Esophagus squamous epithelium (tissue), 5 donors: Measurements from ENCODE around the gene RETREG1. TPM values are rescaled to one million over a fixed set of nuclear protein-coding genes. Genes with fewer than 3 reads are reported as not detected.

Source experiments
- DNase-seq: peaks from one replicate; lab custom pipeline; 2025; lab: John Stamatoyannopoulos, UW
- H3K27ac ChIP-seq, 4 donors: fragments of 200-600 bp; sonication (generic); one replicate each; pipeline ENCODE4 v1.5.1; 2016 to 2019; ENCODE audit warnings: mild to moderate bottlenecking in 1 of 4
- H3K27me3 ChIP-seq, 4 donors: fragments of 200-600 bp; sonication (generic); 1 replicate in 3 of 4; 2 replicates in 1 of 4; pipeline versions ENCODE4 v1.5.1 to v1.6.0; 2017 to 2021; ENCODE audit warnings: antibody characterized with exemption in 1 of 4
- H3K36me3 ChIP-seq, 3 donors: fragments of 200-600 bp; sonication (generic); one replicate each; pipeline ENCODE4 v1.5.1; 2016 to 2019
- H3K4me1 ChIP-seq, 3 donors: fragments of 200-600 bp; sonication (generic); one replicate each; pipeline ENCODE4 v1.5.1; 2017 to 2019
- H3K4me3 ChIP-seq, 4 donors: fragments of 200-600 bp; sonication (generic); 1 replicate in 3 of 4; 2 replicates in 1 of 4; pipeline ENCODE4 v1.5.1; 2016 to 2019; ENCODE audit warnings: mild to moderate bottlenecking in 2 of 4, moderate library complexity in 1 of 4
- H3K9me3 ChIP-seq, 3 donors: fragments of 200-600 bp; sonication (generic); one replicate each; pipeline ENCODE4 v1.5.1; 2016 to 2019
- POLR2A ChIP-seq, 4 donors: fragments of 450-650 bp; IDR thresholded peaks; one replicate each; pipeline ENCODE4 v1.6.1; 2017; ENCODE audit warnings: antibody characterized with exemption in 4 of 4, mild to moderate bottlenecking in 4 of 4, moderate library complexity in 3 of 4
- WGBS, 2 donors: methylation state at CpG; one replicate each; pipeline ENCODE4 v1.1.5; 2018; 5-methylcytosine and 5-hydroxymethylcytosine counted together
- intact Hi-C: fragments of 100-400 bp; cut with DNase I; formaldehyde crosslinking; loops from one replicate; pipeline ENCODE4 v1.15.0; 2022
- total RNA-seq, 4 donors: library from RNA; depleted of rRNA; stranded (reverse); fragments of >200 nt; gene quantifications; one replicate each; pipeline ENCODE4 v1.1.0, GENCODE V29; 2016
- TF ChIP-seq, protein P1 (sequence below), 6 experiments: fragments of 450-650 bp in 4 of 6; fragments of 200-600 bp in 2 of 6; sonication (generic) in 2 of 6; IDR thresholded peaks; one replicate each; pipeline ENCODE4 v1.5.1; 2016 to 2019; ENCODE audit warnings: antibody characterized with exemption in 6 of 6, mild to moderate bottlenecking in 4 of 6, moderate library complexity in 4 of 6
- donor health status: DM: yes; HTN: yes; CAD: no.

RETREG1 gene
- total RNA-seq, 4 donors from 2014 or later = 0.68 to 6.1 (median 3.9) TPM

DNA sequence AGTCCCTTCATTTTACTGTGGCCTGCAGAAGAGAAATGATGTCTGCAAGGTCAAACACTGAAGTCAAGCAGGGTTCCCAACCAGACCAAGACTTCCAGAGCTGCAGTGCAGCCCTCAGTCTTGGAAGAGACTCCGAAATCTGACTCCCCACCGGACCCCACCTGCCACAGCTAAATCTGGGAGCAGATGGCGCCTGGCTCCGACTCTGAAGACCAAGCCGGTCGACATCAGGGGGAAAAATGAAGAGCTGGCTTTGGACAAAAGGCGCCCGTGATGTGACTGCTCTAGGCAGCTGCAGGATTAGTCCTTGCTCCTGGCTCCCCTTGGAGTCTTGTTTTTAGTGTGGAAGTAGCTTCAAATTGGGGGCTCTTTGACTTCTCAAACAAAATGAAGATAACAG, 78.8 kb downstream of the RETREG1 start:
- no peak for DNase-seq
- intact Hi-C loops = no loop called here
- no peaks in the 10 kb centered on the region for H3K27me3 ChIP-seq
- no peaks in the 10 kb centered on the region for H3K36me3 ChIP-seq
- peak overlapping the region in 2 of 4 donors; percentile 73 to 81 for H3K27ac ChIP-seq
- peaks cover 0 to 37% (median 8%) of the 10 kb centered on the region in 3 donors for H3K4me1 ChIP-seq
- 86 to 98% methylated on average over 6 of the region's 8 CpGs for WGBS, 2 donors
- H3K9me3 ChIP-seq = no peaks in the 10 kb centered on the region
- no peak overlapping the region for H3K4me3 ChIP-seq
- TF ChIP-seq, protein P1, sequence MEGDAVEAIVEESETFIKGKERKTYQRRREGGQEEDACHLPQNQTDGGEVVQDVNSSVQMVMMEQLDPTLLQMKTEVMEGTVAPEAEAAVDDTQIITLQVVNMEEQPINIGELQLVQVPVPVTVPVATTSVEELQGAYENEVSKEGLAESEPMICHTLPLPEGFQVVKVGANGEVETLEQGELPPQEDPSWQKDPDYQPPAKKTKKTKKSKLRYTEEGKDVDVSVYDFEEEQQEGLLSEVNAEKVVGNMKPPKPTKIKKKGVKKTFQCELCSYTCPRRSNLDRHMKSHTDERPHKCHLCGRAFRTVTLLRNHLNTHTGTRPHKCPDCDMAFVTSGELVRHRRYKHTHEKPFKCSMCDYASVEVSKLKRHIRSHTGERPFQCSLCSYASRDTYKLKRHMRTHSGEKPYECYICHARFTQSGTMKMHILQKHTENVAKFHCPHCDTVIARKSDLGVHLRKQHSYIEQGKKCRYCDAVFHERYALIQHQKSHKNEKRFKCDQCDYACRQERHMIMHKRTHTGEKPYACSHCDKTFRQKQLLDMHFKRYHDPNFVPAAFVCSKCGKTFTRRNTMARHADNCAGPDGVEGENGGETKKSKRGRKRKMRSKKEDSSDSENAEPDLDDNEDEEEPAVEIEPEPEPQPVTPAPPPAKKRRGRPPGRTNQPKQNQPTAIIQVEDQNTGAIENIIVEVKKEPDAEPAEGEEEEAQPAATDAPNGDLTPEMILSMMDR (IDR thresholded peaks at IDR 0.05) = no peak
- TF ChIP-seq POLR2A (IDR thresholded peaks at IDR 0.05) = no peak

DNA sequence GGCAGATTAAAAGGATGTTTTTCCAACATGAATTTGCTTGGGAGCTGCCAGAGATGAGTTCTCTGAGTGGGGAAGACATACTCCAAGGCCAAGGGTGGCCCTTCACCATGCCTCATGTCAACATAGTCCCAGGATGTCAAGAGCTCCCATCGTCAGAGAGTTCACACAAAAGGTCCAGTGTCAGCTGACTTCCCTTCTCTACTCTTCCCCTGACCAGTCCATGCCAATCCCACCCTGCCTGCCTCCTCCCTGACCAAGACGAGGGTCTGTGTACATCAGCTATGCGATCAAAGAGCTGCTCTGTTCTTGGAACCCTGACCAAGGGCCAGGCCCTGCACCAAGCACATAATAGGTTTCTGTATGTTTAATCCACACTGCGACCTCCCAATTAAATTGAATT, 80.0 kb downstream of the RETREG1 start:
- no peaks in the 10 kb centered on the region for H3K9me3 ChIP-seq
- no peaks in the 10 kb centered on the region for H3K36me3 ChIP-seq
- TF ChIP-seq, protein P1 (IDR thresholded peaks at IDR 0.05) = no peak
- TF ChIP-seq POLR2A (IDR thresholded peaks at IDR 0.05) = no peak
- DNase-seq = no peak
- H3K27ac ChIP-seq = no peak overlapping the region
- H3K4me3 ChIP-seq = no peak overlapping the region
- H3K4me1 ChIP-seq = peaks cover 0 to 37% (median 8%) of the 10 kb centered on the region in 3 donors
- H3K27me3 ChIP-seq = no peaks in the 10 kb centered on the region
- 73 to 94% methylated on average over 3 to 4 of the region's 4 CpGs for WGBS, 2 donors
- intact Hi-C loops = no loop called here

DNA sequence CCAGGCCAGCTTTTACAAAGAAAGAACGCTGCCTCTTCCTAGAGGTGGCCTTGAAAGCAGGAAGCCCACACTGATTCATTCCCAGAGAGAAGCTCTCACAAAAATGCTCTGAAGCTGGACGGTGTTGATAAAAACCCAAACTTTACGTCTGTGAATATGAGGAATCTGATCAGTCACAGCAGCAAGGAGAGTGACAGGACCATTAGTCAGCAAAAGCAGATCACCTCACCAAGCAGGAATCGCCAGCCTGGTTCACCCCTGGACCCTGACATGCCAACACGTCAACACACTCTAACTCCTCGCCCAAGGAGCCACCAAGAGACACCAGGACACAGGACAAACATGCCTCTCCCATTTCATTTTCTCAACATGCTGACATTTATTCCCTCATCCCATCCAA, 80.6 kb downstream of the RETREG1 start:
- no peak for TF ChIP-seq POLR2A (IDR thresholded peaks at IDR 0.05)
- TF ChIP-seq, protein P1 (IDR thresholded peaks at IDR 0.05) = no peak
- Histone ChIP-seq H3K36me3 (no peaks in the 10 kb centered on the region), H3K4me1 (peaks cover 0 to 37% (median 8%) of the 10 kb centered on the region in 3 donors), H3K9me3 (no peaks in the 10 kb centered on the region), H3K4me3 (no peak overlapping the region), H3K27me3 (no peaks in the 10 kb centered on the region), H3K27ac (no peak overlapping the region)
- intact Hi-C loops = no loop called here
- DNase-seq = no peak
- WGBS, 2 donors = 62 to 76% methylated on average over 3 to 6 of the region's 6 CpGs

DNA sequence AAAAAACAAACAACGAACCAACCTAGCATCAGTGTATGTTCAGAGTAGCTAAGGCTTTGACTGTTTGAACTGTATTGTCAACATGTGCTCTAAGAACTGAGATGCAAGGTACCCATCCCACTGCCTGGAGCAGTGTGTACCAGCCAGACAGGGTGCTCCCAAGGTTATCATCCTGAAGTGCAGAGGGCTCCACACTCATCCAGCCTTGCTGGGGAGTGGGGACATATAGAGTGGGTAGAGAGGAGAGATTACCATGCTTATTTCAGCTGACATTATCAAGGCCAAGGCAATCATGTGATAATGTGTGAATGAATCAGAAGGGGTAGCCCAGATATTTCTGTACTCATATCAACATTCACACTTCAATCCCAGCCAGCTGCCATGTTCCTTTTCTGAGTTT, 82.5 kb downstream of the RETREG1 start:
- intact Hi-C loops = no loop called here
- no peak for DNase-seq
- Histone ChIP-seq H3K36me3 (no peaks in the 10 kb centered on the region), H3K4me1 (peaks cover 0 to 20% (median 4%) of the 10 kb centered on the region in 3 donors), H3K4me3 (no peak overlapping the region), H3K9me3 (no peaks in the 10 kb centered on the region), H3K27ac (no peak overlapping the region), H3K27me3 (no peaks in the 10 kb centered on the region)
- 91 to 100% methylated on average over 1 of the region's 1 CpG for WGBS, 2 donors
- TF ChIP-seq, protein P1 (IDR thresholded peaks at IDR 0.05) = no peak
- TF ChIP-seq POLR2A (IDR thresholded peaks at IDR 0.05) = no peak

DNA sequence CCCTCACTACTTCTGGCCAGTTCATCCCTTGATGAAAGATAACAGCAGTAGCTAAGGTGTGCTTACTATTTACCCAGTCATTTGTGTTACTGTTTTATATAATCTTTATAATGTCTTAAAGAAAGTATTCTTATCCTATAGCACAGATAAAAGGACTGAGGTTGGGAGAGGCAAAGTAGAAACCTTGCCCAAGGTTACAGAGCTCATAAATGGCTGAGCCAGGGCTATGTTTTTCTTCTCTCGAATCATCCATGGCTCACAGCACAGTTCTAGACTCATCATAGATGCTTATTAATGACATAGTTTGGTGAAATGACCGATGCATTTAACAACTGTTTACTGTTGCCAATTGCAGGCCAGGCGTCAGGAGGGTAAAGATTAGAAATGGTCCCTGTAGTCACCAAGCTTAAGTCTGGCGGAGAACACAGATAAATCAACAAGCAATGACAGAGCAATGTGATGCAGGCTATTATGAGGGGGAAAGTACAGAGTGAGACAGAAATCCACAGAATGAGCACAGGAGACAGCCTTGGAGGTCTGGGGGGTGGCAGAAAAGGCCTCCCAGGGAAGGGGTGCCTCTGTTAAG, 85.6 kb downstream of the RETREG1 start:
- Histone ChIP-seq H3K36me3 (no peaks in the 10 kb centered on the region), H3K9me3 (no peaks in the 10 kb centered on the region), H3K27me3 (no peaks in the 10 kb centered on the region), H3K4me1 (peaks cover 0 to 2% (median 0%) of the 10 kb centered on the region in 3 donors), H3K4me3 (no peak overlapping the region), H3K27ac (no peak overlapping the region)
- intact Hi-C loops = no loop called here
- WGBS, 2 donors = 69% methylated on average over 3 to 4 of the region's 4 CpGs
- DNase-seq = no peak
- TF ChIP-seq, protein P1 (IDR thresholded peaks at IDR 0.05) = no peak
- no peak for TF ChIP-seq POLR2A (IDR thresholded peaks at IDR 0.05)
